ENCODE measurements around the gene RAI14.

DNA sequence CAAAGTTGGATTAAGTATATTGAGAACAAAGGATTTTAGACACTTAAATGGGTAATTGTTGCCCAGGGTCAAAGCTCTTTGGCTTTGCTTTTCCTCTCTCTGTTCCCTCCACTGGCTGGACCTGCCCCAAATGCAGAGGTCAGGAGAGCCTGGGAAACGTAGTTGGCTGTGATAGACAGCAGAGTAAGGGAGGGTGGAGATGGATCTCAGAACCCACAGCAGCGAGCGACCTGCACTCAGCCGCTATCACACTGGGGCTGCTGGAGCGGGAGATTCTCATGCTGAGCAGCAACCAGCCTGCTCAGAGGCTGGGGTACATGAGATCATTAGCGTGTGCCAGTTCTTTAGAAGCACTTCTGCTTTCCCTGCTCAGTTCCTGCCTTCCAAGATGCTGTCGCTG lies 111.1 kb downstream of the RAI14 start:
- TF ChIP-seq CTCF (conservative IDR thresholded peaks at IDR 0.05): no peak
- TF ChIP-seq ZFX (IDR thresholded peaks at IDR 0.05): no peak

All from C4-2B (cell line).